Calu3 (cell line): ENCODE results near the gene CAT. TPM values are rescaled to one million over a fixed set of nuclear protein-coding genes. Genes with fewer than 3 reads are reported as not detected.
A peak's percentile ranks its signal among the peaks of the same experiment; 100 is the strongest.

Source experiments
- BruUV-seq: library from RNA; stranded (reverse); fragments of 400-500 nt; replicated peaks from 2 replicates; lab custom pipeline; 2021; lab: Mats Ljungman, UMichigan
- CTCF ChIA-PET: fragments of 300-600 bp; sonication (Branson Sonifier 250); formaldehyde crosslinking; loops from one replicate; lab custom pipeline; 2022; ENCODE audit warnings: antibody characterized with exemption; lab: Charles Lee
- DNase-seq: peaks from one replicate; pipeline ENCODE4 v3.0.0; 2022
- H3K27ac Mint-ChIP-seq: one replicate; pipeline ENCODE4 v1.8.0; 2022; ENCODE audit warnings: mixed read lengths; ENCODE audit not compliant: unreplicated experiment
- H3K27me3 Mint-ChIP-seq: one replicate; pipeline ENCODE4 v1.8.0; 2022; ENCODE audit warnings: mixed read lengths; ENCODE audit not compliant: unreplicated experiment
- H3K36me3 Mint-ChIP-seq: one replicate; pipeline ENCODE4 v1.8.0; 2022; ENCODE audit warnings: mild to moderate bottlenecking, moderate library complexity, mixed read lengths; ENCODE audit not compliant: insufficient read depth, unreplicated experiment
- H3K4me1 Mint-ChIP-seq: one replicate; pipeline ENCODE4 v1.8.0; 2022; ENCODE audit warnings: mild to moderate bottlenecking, low read depth, mixed read lengths; ENCODE audit not compliant: unreplicated experiment
- H3K4me3 Mint-ChIP-seq: one replicate; pipeline ENCODE4 v1.8.0; 2022; ENCODE audit warnings: mild to moderate bottlenecking, low read depth, moderate library complexity, mixed read lengths; ENCODE audit not compliant: unreplicated experiment
- H3K9me3 Mint-ChIP-seq: one replicate; pipeline ENCODE4 v1.8.0; 2022; ENCODE audit warnings: low read depth, mixed read lengths; ENCODE audit not compliant: unreplicated experiment
- CTCF ChIP-seq: fragments of 200-600 bp; IDR thresholded peaks from one replicate; pipeline ENCODE4 v1.8.0; 2022; ENCODE audit warnings: antibody characterized with exemption; ENCODE audit not compliant: unreplicated experiment
- intact Hi-C: fragments of 100-400 bp; cut with micrococcal nuclease; formaldehyde crosslinking; loops from one replicate; pipeline ENCODE4 v1.10.0; 2022; ENCODE audit not compliant: unreplicated experiment
- total RNA-seq: library from RNA; stranded (reverse); gene quantifications from 2 replicates; pipeline ENCODE4 v1.2.3, GENCODE V29; 2022

CAT gene
- total RNA-seq, 1 experiment from 2014 or later, result 54.5 TPM

GRCh38 chr11:34481307-34481706 is 42.6 kb downstream of the CAT start:
- H3K4me1 Mint-ChIP-seq, result peaks cover 8% of the 10 kb centered on the region
- BruUV-seq, result no TSS peak
- H3K27me3 Mint-ChIP-seq, result no peaks in the 10 kb centered on the region
- no peak overlapping the region for H3K27ac Mint-ChIP-seq
- intact Hi-C loops, result no loop called here
- DNase-seq, result no peak
- no peak for TF ChIP-seq CTCF
- no peaks in the 10 kb centered on the region for H3K36me3 Mint-ChIP-seq
- CTCF ChIA-PET, result interaction anchor here (0.5 kb wide), 1 partner anchor 526 kb away, joined by 3 read pairs; no protein-coding TSS in a partner anchor
- no peak overlapping the region for H3K4me3 Mint-ChIP-seq
- H3K9me3 Mint-ChIP-seq, result no peaks in the 10 kb centered on the region

- Mint-ChIP-seq H3K4me3 (no peak overlapping the region), H3K9me3 (no peaks in the 10 kb centered on the region), H3K27ac (peak overlapping the region; percentile 22), H3K27me3 (no peaks in the 10 kb centered on the region), H3K36me3 (no peaks in the 10 kb centered on the region), H3K4me1 (peaks cover 8% of the 10 kb centered on the region)
- TF ChIP-seq CTCF, result no peak
- CTCF ChIA-PET, result no interaction called here
- DNase-seq, result no peak
- intact Hi-C loops, result no loop called here
- BruUV-seq, result no TSS peak
These were observed 44.6 kb downstream of the CAT start for GRCh38 chr11:34483106-34483874.

- no peak for TF ChIP-seq CTCF
- no peaks in the 10 kb centered on the region for H3K4me1 Mint-ChIP-seq
- no peaks in the 10 kb centered on the region for H3K9me3 Mint-ChIP-seq
- intact Hi-C loops, result no loop called here
- no peak overlapping the region for H3K4me3 Mint-ChIP-seq
- CTCF ChIA-PET, result no interaction called here
- no peak overlapping the region for H3K27ac Mint-ChIP-seq
- H3K27me3 Mint-ChIP-seq, result peaks cover 14% of the 10 kb centered on the region
- no peaks in the 10 kb centered on the region for H3K36me3 Mint-ChIP-seq
- no TSS peak for BruUV-seq
- no peak for DNase-seq
These were observed 48.7 kb downstream of the CAT start for GRCh38 chr11:34487430-34487829.

GRCh38 chr11:34488855-34489557 is 50.3 kb downstream of the CAT start:
- CTCF ChIA-PET, result interaction anchor here (1.1 kb wide), 1 partner anchor 18 kb away, joined by 3 read pairs; no protein-coding TSS in a partner anchor
- Mint-ChIP-seq H3K36me3 (no peaks in the 10 kb centered on the region), H3K9me3 (no peaks in the 10 kb centered on the region), H3K27me3 (peaks cover 14% of the 10 kb centered on the region), H3K27ac (no peak overlapping the region), H3K4me3 (no peak overlapping the region), H3K4me1 (no peaks in the 10 kb centered on the region)
- BruUV-seq, result no TSS peak
- intact Hi-C loops, result no loop called here
- TF ChIP-seq CTCF, result no peak
- no peak for DNase-seq
